ENCODE measurements around the gene OGDHL. TPM values are rescaled to one million over a fixed set of nuclear protein-coding genes. Genes with fewer than 3 reads are reported as not detected.

Gene OGDHL
- total RNA-seq, 4 donors from 2014 or later = 1.00 to 4.2 (median 2.4) TPM

DNA sequence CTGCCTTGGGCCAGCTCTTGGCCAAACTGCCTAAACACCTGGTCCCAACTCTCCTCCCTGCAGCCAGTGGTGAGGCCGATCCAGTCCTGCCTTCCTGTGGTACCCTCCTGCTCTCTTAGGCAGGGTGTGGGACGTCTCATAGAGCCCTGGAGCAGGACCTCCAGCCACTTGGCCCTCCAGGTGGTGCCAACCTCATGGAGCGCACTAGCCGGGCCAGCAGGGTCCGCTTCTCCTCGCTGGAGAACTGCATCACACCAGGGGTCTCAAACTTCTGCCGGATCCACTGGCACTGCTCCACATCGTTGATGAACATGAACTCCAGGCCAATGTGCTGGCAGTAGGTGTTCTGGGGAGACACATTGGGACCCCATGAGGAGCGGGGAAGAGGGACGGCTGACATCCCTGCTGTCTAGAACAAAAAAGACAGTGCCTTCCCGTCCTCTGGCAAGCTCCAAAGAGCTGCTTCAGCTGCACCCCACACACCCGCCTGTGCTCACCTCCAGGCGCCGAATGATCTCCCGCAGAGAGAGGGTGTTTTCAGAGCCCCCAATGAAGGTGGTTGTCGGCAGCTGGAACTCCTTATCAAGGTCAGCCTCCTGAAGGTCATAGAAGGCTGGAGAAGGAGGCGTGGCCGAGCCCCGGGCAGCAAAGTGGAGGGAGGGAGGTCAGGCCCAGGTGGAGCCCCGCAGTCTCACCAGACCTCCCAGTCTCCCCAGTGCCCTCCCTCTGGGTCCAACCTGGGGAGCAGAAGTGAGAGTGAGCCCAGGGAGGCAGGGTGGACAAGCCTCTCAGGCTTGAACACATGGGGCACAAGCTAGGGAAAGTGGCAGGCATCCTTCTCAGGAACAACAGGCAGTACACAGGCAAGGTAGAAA, 10.2 kb downstream of the OGDHL start:
- no peaks in the 10 kb centered on the region for H3K36me3 ChIP-seq
- no peak overlapping the region for H3K4me3 ChIP-seq
- intact Hi-C loops (cut with DNase I; ENCODE audit: low total_unique reads) (no loop called here), in situ Hi-C loops (cut with MboI; ENCODE audit: low pct_ligation_motif_present in 1 of 4, low pct_unique_long_range_greater_than_20kb in 1 of 4, low sequenced_read_pairs in 3 of 4) (no loop called here)
- no peak for TF ChIP-seq POLR2AphosphoS5 (IDR thresholded peaks at IDR 0.05)
- H3K27ac ChIP-seq = no peak overlapping the region
- DNase-seq = no peak
- H3K4me1 ChIP-seq = no peaks in the 10 kb centered on the region
- no peaks in the 10 kb centered on the region for H3K27me3 ChIP-seq
- H3K9me3 ChIP-seq = no peaks in the 10 kb centered on the region
- 85% methylated on average over 20 of the region's 20 CpGs; no CpG with 5 or more reads in 1 of the 2 donors for WGBS, 2 donors (ENCODE audit: low coverage in 1 of 2)

DNA sequence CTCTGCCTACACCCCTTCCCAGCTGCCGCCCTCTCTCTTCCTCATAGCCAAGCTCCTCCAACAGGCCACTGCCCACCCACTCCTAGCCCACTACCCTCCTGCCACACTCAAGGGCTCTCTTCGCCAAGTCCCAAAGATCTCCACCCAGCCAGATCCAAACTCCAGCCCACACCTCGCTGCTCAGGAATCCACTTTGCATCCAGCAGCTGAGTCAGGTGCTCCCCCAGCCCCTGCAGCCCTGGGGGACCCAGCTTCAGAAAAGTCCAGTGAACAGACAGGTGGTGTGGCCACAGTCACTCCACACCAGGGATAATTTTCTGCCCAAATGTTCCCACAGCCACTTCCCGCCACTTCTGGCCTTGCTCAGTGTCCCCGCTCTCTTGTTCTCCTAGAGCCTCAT, 10.9 kb downstream of the OGDHL start:
- TF ChIP-seq EP300 (IDR thresholded peaks at IDR 0.05; ENCODE audit: low read depth) (no peak), POLR2A (IDR thresholded peaks at IDR 0.05) (no peak), POLR2AphosphoS5 (IDR thresholded peaks at IDR 0.05) (no peak)
- no peaks in the 10 kb centered on the region for H3K9me3 ChIP-seq
- no peak for DNase-seq
- H3K36me3 ChIP-seq = no peaks in the 10 kb centered on the region
- no peaks in the 10 kb centered on the region for H3K4me1 ChIP-seq
- no peak overlapping the region for H3K4me3 ChIP-seq
- no peaks in the 10 kb centered on the region for H3K27me3 ChIP-seq
- WGBS, 2 donors (ENCODE audit: low coverage in 1 of 2) = 88% methylated on average over 5 of the region's 5 CpGs; no CpG with 5 or more reads in 1 of the 2 donors
- in situ Hi-C loops (cut with MboI; ENCODE audit: low pct_ligation_motif_present in 1 of 4, low pct_unique_long_range_greater_than_20kb in 1 of 4, low sequenced_read_pairs in 3 of 4) (no loop called here), intact Hi-C loops (cut with DNase I; ENCODE audit: low total_unique reads) (no loop called here)
- no peak overlapping the region for H3K27ac ChIP-seq

DNA sequence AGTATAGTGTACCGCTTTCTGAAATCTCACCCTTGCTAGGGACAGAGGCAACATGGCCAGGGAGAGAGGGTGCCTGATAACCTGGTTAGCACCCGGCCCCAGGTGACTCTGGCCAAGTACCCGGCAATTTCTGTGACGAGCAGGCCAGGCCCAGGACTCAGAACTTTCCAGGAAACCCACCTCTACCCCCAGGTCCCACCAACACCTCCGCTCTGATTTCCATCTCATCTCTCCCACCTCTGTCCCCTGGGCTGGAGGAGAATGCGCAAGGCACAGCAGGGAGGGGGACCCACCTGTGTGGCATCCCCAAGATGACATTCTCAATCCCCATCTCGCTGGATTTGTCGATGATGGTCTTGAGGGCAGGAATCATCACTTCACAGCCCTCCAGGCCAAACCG, 11.6 kb downstream of the OGDHL start:
- TF ChIP-seq, protein P1, sequence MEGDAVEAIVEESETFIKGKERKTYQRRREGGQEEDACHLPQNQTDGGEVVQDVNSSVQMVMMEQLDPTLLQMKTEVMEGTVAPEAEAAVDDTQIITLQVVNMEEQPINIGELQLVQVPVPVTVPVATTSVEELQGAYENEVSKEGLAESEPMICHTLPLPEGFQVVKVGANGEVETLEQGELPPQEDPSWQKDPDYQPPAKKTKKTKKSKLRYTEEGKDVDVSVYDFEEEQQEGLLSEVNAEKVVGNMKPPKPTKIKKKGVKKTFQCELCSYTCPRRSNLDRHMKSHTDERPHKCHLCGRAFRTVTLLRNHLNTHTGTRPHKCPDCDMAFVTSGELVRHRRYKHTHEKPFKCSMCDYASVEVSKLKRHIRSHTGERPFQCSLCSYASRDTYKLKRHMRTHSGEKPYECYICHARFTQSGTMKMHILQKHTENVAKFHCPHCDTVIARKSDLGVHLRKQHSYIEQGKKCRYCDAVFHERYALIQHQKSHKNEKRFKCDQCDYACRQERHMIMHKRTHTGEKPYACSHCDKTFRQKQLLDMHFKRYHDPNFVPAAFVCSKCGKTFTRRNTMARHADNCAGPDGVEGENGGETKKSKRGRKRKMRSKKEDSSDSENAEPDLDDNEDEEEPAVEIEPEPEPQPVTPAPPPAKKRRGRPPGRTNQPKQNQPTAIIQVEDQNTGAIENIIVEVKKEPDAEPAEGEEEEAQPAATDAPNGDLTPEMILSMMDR (IDR thresholded peaks at IDR 0.05) = no peak
- TF ChIP-seq EP300 (IDR thresholded peaks at IDR 0.05; ENCODE audit: low read depth) = no peak
- TF ChIP-seq POLR2A (IDR thresholded peaks at IDR 0.05) = no peak
- TF ChIP-seq POLR2AphosphoS5 (IDR thresholded peaks at IDR 0.05) = no peak
- Histone ChIP-seq H3K27me3 (no peaks in the 10 kb centered on the region), H3K4me3 (no peak overlapping the region), H3K4me1 (no peaks in the 10 kb centered on the region), H3K9me3 (no peaks in the 10 kb centered on the region), H3K27ac (no peak overlapping the region), H3K36me3 (no peaks in the 10 kb centered on the region)
- in situ Hi-C loops (cut with MboI; ENCODE audit: low pct_ligation_motif_present in 1 of 4, low pct_unique_long_range_greater_than_20kb in 1 of 4, low sequenced_read_pairs in 3 of 4) = no loop called here
- DNase-seq = no peak
- intact Hi-C loops (cut with DNase I; ENCODE audit: low total_unique reads) = no loop called here
- WGBS, 2 donors (ENCODE audit: low coverage in 1 of 2) = 87 to 100% methylated on average over 1 to 9 of the region's 9 CpGs

DNA sequence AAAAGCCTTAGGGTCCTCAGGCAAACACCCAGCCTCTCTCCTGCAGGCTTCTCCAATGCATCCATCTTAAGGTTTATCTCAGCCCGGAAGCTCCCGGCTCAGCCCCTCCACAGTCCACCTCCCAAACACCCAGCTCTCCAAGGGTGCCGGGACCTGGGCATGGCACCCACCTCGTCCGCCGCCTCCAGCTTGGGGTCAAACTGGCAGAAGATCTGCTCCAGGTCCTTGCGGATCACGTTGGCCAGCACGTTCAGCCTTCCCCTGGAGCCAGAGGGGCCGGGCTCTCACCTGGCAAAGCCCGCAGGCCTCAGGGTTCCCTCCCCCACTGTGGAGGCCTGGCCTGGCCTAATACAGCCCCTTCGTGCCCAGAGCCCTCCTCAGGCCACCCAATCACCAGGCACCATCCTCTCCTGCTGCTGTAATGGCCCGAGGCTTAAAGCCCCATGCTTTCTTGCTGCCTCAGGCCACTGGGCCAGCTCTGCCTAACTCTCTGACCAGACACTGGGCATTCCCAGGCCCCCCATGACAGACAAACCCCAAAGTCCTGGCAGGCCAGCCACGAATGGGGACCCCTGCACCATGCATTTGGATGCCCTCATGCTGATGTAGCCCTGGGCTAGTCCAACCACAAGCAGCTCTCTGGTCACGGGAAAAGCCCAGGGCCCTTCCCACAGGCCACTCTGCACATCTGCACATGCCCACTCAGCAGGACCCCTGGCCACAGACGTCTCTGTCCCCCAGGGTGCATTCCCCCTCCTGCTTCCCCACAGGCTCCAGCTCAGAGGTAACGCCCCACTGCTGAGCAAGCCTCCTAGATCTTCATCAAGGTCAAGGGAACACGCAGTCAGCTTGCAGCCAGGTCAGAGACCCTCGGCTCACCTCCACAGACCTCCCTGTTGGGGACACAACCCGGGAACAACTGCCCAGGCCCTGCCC, 12.3 kb downstream of the OGDHL start:
- no peaks in the 10 kb centered on the region for H3K27me3 ChIP-seq
- 75% methylated on average over 20 of the region's 20 CpGs; no CpG with 5 or more reads in 1 of the 2 donors for WGBS, 2 donors (ENCODE audit: low coverage in 1 of 2)
- DNase-seq = no peak
- TF ChIP-seq EP300 (IDR thresholded peaks at IDR 0.05; ENCODE audit: low read depth) = no peak
- TF ChIP-seq POLR2A (IDR thresholded peaks at IDR 0.05) = no peak
- no peak for TF ChIP-seq POLR2AphosphoS5 (IDR thresholded peaks at IDR 0.05)
- TF ChIP-seq, protein P1 (IDR thresholded peaks at IDR 0.05) = no peak
- H3K4me1 ChIP-seq = no peaks in the 10 kb centered on the region
- no peaks in the 10 kb centered on the region for H3K36me3 ChIP-seq
- no peak overlapping the region for H3K4me3 ChIP-seq
- no peaks in the 10 kb centered on the region for H3K9me3 ChIP-seq
- intact Hi-C loops (cut with DNase I; ENCODE audit: low total_unique reads) = no loop called here
- H3K27ac ChIP-seq = no peak overlapping the region
- in situ Hi-C loops (cut with MboI; ENCODE audit: low pct_ligation_motif_present in 1 of 4, low pct_unique_long_range_greater_than_20kb in 1 of 4, low sequenced_read_pairs in 3 of 4) = no loop called here

DNA sequence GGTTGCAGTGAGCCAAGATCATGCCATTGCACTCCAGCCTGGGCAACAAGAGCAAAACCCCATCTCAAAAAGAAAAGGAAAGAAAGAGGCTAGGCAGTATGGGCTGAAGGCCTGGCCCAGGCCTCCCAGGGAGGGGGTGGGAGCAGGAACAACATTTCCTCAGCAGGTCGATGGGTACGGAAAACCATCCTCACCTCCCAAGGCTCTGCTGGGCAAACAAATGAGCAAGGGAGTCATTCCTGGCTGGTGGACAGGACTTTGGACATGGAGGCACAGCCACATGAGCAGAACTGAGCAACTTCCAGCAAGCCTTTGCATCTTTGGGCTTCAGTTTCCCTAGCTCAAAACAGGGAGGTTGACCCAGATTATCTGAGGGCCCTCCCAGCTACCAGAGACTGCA, 13.0 kb downstream of the OGDHL start:
- H3K9me3 ChIP-seq = no peaks in the 10 kb centered on the region
- H3K4me1 ChIP-seq = no peaks in the 10 kb centered on the region
- no peaks in the 10 kb centered on the region for H3K36me3 ChIP-seq
- in situ Hi-C loops (cut with MboI; ENCODE audit: low pct_ligation_motif_present in 1 of 4, low pct_unique_long_range_greater_than_20kb in 1 of 4, low sequenced_read_pairs in 3 of 4) (no loop called here), intact Hi-C loops (cut with DNase I; ENCODE audit: low total_unique reads) (no loop called here)
- TF ChIP-seq POLR2A (IDR thresholded peaks at IDR 0.05) = no peak
- H3K4me3 ChIP-seq = no peak overlapping the region
- no peak for DNase-seq
- H3K27me3 ChIP-seq = no peaks in the 10 kb centered on the region
- WGBS, 2 donors (ENCODE audit: low coverage in 1 of 2) = 77 to 100% methylated on average over 2 of the region's 2 CpGs
- no peak overlapping the region for H3K27ac ChIP-seq

Data from transverse colon (tissue), 4 donors.